ENCODE measurements around the gene FLAD1. TPM values are rescaled to one million over a fixed set of nuclear protein-coding genes. Genes with fewer than 3 reads are reported as not detected.
A peak's percentile ranks its signal among the peaks of the same experiment; 100 is the strongest.

FLAD1 gene
- total and polyA plus RNA-seq, 2 donors (not counting 1 experiment from before 2014, with no cell fraction given), result 11.8 to 24.9 TPM

GRCh38 chr1:154969860-154970452, 13.2 kb upstream of the FLAD1 start:
- DNase-seq (ENCODE audit: low read depth in 2 of 2), result no peak
- TF ChIP-seq EZH2 (IDR thresholded peaks at IDR 0.05; ENCODE audit: low read length, missing control alignments), result no peak
- no peak for TF ChIP-seq CTCF (conservative IDR thresholded peaks at IDR 0.05 in 1 of 2, IDR thresholded peaks at IDR 0.05 in 1 of 2; ENCODE audit: low read depth in 1 of 2, low read length in 2 of 2)
- peaks cover 26% of the 10 kb centered on the region for H3K4me1 ChIP-seq (ENCODE audit: control insufficient read depth, extremely low read depth, insufficient read depth, low read length)
- H3K79me2 ChIP-seq (ENCODE audit: control insufficient read depth, insufficient read depth, low read length), result peaks cover 54% of the 10 kb centered on the region
- H3K4me3 ChIP-seq (replicated peaks in 1 of 4; ENCODE audit: control extremely low read depth in 1 of 4, insufficient read depth in 1 of 4, low read depth in 3 of 4, low read length in 4 of 4), result peak overlapping the region; percentile 60 to 92 (median 82)
- peak overlapping the region; percentile 76 for H3K9ac ChIP-seq (ENCODE audit: insufficient read depth, low read length)
- H3K27me3 ChIP-seq (ENCODE audit: control insufficient read depth, insufficient read depth, low read length), result no peaks in the 10 kb centered on the region
- H2AFZ ChIP-seq (ENCODE audit: low read length), result no peak overlapping the region
- H3K36me3 ChIP-seq (ENCODE audit: control insufficient read depth, insufficient read depth, low read length), result peaks cover 24% of the 10 kb centered on the region
- peak overlapping the region; percentile 94 for H3K27ac ChIP-seq (ENCODE audit: insufficient read depth, low read length)
- no peaks in the 10 kb centered on the region for H3K9me3 ChIP-seq (ENCODE audit: control insufficient read depth, insufficient read depth, low read depth, low read length)
- peak overlapping the region; percentile 85 for H3K4me2 ChIP-seq (ENCODE audit: extremely low read depth, insufficient read depth, low read length)
- no peaks in the 10 kb centered on the region for H4K20me1 ChIP-seq (ENCODE audit: control insufficient read depth, extremely low read depth, insufficient read depth, low read length)

DNA sequence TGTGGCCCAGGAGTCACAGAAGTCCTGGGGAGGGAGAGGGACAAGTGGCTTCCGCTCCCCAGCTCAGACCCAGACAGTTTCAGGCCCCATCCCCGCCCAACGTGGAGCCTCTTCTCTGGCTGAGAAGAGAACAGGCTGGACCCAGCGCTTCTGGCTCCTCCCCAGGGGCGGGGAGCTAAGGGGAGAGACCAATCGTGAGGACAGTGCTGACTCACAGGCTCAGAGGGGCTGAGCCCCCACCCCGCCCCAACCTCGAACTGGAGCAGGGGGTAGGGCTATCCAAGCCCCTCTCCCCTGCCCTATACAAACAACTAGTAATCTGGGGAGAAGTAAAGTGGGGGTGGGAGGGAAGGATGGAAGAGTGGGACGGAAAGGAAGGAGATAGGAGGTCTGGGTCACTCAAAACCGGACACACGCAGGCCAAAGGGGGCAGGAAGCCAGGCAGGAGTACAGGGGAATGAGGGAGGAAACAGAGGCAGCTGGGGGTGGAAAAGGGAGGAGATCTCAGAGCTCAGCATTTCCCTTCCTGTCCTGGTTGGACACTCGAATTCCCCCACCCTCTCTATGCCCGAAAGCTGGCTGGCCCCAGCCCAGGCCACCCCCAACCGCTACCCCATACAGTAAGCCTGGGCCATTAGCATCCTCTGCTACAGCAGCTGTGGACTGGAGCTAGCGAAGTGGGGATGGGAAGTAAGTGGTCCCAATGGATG, 12.4 kb upstream of the FLAD1 start, which contains the start of gene SHC1:
Gene SHC1, minus strand, starts transcription at position 117 of the 710 bp plus-strand sequence. CDS start 221 bp downstream, outside the sequence.
- no peak for TF ChIP-seq CTCF (conservative IDR thresholded peaks at IDR 0.05 in 1 of 2, IDR thresholded peaks at IDR 0.05 in 1 of 2; ENCODE audit: low read depth in 1 of 2, low read length in 2 of 2)
- no peak for TF ChIP-seq EZH2 (IDR thresholded peaks at IDR 0.05; ENCODE audit: low read length, missing control alignments)
- Histone ChIP-seq H3K4me2 (ENCODE audit: extremely low read depth, insufficient read depth, low read length) (peak within 1 kb of the TSS; percentile 85), H4K20me1 (ENCODE audit: control insufficient read depth, extremely low read depth, insufficient read depth, low read length) (no peaks in the 10 kb centered on the region), H3K79me2 (ENCODE audit: control insufficient read depth, insufficient read depth, low read length) (peaks cover 60% of the 10 kb centered on the region), H3K4me1 (ENCODE audit: control insufficient read depth, extremely low read depth, insufficient read depth, low read length) (peaks cover 26% of the 10 kb centered on the region), H3K9ac (ENCODE audit: insufficient read depth, low read length) (peak within 1 kb of the TSS; percentile 76), H2AFZ (ENCODE audit: low read length) (no peak within 1 kb of the TSS), H3K27me3 (ENCODE audit: control insufficient read depth, insufficient read depth, low read length) (no peaks in the 10 kb centered on the region), H3K4me3 (replicated peaks in 1 of 4; ENCODE audit: control extremely low read depth in 1 of 4, insufficient read depth in 1 of 4, low read depth in 3 of 4, low read length in 4 of 4) (peak within 1 kb of the TSS; percentile 60 to 92 (median 82)), H3K9me3 (ENCODE audit: control insufficient read depth, insufficient read depth, low read depth, low read length) (no peaks in the 10 kb centered on the region), H3K27ac (ENCODE audit: insufficient read depth, low read length) (peak within 1 kb of the TSS; percentile 94), H3K36me3 (ENCODE audit: control insufficient read depth, insufficient read depth, low read length) (peaks cover 20% of the 10 kb centered on the region)
- DNase-seq (ENCODE audit: low read depth in 2 of 2), result peak; percentile 92 to 95

DNA sequence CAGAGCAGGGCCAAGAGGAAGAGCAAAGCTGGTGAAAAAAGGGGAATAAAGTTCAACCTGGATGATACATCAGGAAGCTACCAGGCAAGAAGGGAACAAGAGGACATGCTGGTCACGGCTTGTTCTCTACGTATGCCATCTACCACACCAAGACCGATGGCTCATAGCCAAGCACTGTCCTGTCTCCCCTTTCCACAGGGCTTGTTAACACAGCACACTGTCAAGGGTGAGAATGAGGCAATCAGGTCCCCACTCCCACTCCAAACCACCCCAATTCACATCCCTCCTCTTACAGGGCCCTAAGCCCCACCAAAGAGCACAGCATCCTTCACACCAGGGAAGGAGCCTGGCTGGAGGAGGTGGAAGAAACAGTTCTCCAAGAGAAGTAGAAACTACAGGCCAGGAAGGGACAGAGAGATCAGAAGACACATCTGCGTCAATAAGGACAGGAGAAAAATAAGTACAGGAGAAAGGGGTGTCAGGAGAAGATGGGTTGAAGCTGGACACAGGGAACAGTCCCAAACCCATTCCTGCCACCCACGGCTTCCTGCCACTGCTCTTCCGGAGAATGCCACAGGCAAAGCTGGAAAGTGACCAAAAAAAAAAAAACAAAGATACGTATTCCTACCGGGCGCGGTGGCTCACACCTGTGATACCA, 11.7 kb upstream of the FLAD1 start:
- Histone ChIP-seq H3K27me3 (ENCODE audit: control insufficient read depth, insufficient read depth, low read length) (no peaks in the 10 kb centered on the region), H3K36me3 (ENCODE audit: control insufficient read depth, insufficient read depth, low read length) (peaks cover 16% of the 10 kb centered on the region), H3K27ac (ENCODE audit: insufficient read depth, low read length) (peak overlapping the region; percentile 94), H3K79me2 (ENCODE audit: control insufficient read depth, insufficient read depth, low read length) (peaks cover 61% of the 10 kb centered on the region), H3K9ac (ENCODE audit: insufficient read depth, low read length) (peak overlapping the region; percentile 52), H4K20me1 (ENCODE audit: control insufficient read depth, extremely low read depth, insufficient read depth, low read length) (no peaks in the 10 kb centered on the region), H3K4me1 (ENCODE audit: control insufficient read depth, extremely low read depth, insufficient read depth, low read length) (peaks cover 26% of the 10 kb centered on the region), H3K4me3 (replicated peaks in 1 of 4; ENCODE audit: control extremely low read depth in 1 of 4, insufficient read depth in 1 of 4, low read depth in 3 of 4, low read length in 4 of 4) (peak overlapping the region; percentile 24 to 92 (median 61)), H2AFZ (ENCODE audit: low read length) (no peak overlapping the region), H3K9me3 (ENCODE audit: control insufficient read depth, insufficient read depth, low read depth, low read length) (no peaks in the 10 kb centered on the region), H3K4me2 (ENCODE audit: extremely low read depth, insufficient read depth, low read length) (peak overlapping the region; percentile 85)
- DNase-seq (ENCODE audit: low read depth in 2 of 2), result no peak
- TF ChIP-seq CTCF (conservative IDR thresholded peaks at IDR 0.05 in 1 of 2, IDR thresholded peaks at IDR 0.05 in 1 of 2; ENCODE audit: low read depth in 1 of 2, low read length in 2 of 2) (no peak), EZH2 (IDR thresholded peaks at IDR 0.05; ENCODE audit: low read length, missing control alignments) (no peak)

All from fibroblast of lung (primary cell).